NCI-H82 (cell line): ENCODE measurements around the gene USP27X.

Source experiments
- DNase-seq: peaks from one replicate; lab custom pipeline; 2025; lab: John Stamatoyannopoulos, UW

USP27X gene

DNA sequence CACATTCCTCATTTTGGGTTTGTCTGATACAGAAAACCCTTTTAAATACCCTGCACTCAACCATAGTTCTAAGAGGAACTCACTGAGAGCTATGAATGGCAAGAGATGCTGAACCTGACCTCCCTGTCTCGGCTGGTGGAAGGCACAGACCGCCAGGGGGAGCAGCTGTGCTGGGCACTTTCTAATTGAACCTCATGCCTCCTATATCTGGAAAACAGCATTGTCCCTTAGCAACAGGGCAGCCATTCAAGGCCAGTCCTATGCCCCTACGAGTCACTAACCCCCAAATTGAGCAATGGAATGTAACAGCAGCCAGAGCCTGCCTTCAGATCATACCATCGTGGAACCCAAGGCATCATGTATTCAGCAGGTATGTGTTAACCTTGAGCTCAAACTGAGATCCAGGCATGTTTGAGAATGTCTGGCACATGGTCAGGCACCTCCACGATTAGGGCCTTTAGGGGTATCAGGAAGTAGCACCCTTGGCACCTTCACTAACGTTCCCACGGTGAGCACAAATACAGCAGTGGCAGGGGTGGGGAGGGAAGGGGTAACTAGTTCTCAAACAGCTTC, 5.1 kb downstream of the USP27X start:
- DNase-seq, result peak; percentile 78

- DNase-seq, result no peak
Observed at GRCh38 chrX:49892542-49892941, 13.3 kb downstream of the USP27X start.

- DNase-seq, result no peak
Observed at GRCh38 chrX:49896951-49897350, 17.7 kb downstream of the USP27X start.

DNA sequence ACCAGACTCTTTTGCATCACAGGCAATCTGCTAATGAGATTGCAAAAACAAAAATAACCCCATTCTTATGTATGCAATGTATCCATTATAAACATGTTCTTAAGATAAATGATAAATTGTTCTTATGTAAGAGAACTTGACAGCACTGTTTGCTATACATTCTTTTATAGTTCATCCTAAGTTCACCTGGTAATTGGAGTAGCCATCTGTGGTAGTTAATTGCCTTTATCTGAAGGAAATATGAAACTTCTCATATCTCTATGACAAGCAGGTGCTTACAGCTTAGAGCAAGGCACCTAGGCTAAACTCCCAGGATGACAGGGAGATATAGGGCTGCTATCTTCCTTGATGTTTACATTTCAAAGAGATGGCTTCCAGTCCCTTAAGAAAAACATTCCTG, 21.8 kb downstream of the USP27X start:
- no peak for DNase-seq

DNA sequence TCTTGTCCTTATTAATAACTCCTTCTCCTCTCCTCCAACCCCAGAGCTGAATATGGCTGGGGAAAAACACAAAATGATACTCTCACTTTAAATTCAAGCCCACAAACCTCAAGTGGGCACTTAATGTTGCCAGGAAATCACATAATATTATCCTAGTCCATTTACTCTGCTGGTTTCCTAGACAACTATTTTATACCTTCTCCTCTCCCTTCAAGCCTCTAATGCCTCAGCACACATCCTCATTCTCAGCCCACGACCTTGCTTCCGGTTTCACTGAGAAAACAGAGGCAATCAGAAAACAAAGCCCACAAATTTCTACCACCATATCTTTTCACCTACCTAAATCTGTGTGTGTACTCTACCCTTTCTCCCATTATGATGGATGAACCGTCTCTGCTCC, 31.1 kb downstream of the USP27X start:
- DNase-seq, result no peak

- DNase-seq, result no peak
Observed at GRCh38 chrX:49912086-49912485, 32.8 kb downstream of the USP27X start.

- no peak for DNase-seq
Observed at GRCh38 chrX:49912861-49913260, 33.6 kb downstream of the USP27X start.

- DNase-seq, result peak; percentile 76
Observed at GRCh38 chrX:49915361-49916222, 36.3 kb downstream of the USP27X start.

DNA sequence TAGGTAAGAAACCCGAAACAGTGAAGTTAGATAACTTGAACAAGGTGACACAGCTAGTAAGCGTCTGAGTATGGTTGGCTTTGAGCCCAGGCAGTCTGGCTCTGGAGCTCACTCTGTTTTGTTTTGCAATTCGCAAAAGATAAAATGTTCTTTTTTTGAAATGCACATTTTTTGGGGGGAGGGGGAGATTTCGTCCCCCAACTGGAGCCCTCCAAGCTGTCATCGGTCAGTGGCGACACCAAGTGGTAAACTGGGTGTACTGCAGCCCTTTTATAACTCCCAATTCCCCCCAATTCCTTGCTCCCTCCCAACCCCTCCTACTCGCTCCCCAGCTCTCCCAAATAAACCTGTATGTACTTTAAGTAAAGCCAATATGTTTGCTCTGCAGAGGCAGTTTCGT, 40.3 kb downstream of the USP27X start:
- DNase-seq, result peak; percentile 50

GRCh38 chrX:49921109-49921508, 41.8 kb downstream of the USP27X start:
- no peak for DNase-seq

DNA sequence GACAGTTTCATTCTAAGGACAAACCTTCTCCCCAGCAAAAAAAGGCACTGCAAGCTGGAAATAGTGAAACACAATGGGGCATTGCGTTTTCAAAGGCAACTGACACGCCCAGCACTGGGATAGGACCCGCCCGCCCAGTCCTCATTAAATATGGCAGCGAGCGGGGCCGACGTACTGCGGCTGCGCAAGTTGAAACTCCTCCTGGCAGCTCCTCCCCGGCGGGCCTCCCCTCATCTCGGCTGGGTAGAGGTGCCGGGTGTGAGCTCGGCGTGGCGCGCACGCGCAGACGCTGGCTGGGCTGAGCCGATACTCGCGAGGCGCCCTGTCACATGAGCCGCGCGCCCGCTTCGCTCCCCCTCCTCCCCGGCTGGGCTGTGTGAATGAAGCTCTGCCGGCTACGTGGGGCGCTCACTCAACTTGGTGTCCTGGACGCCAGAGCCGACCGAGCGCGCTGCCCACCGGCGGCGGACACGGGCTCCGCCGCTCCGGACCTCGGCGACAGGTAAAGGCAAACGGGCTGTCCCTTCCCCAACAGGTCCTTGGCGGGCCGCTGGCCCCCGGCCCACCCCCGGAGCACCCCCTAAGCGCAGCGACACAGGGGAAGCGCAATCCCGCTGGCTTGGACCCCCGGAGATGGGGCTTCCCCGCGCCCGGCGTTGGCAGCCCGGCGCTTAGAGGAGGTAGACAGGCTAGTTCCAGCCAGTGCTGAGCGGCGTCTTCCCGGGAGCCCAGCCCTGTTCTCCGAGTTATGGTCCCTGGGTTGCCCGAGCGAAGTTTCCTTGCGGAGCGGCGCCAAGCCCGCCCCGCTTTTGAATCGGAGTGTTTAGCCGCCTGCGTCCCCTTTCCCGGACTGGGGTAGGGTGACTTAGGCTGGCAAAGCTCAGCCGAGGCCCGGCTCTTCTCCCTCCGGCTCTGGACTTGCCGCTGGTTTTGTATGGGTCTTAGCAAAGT, 43.3 kb downstream of the USP27X start, which contains the start of gene CLCN5:
TSS of gene CLCN5 (plus strand) at position 306 of the 951 bp plus-strand sequence. CDS start 2,703 bp downstream, outside the sequence.
- DNase-seq, result peak; percentile 97

DNA sequence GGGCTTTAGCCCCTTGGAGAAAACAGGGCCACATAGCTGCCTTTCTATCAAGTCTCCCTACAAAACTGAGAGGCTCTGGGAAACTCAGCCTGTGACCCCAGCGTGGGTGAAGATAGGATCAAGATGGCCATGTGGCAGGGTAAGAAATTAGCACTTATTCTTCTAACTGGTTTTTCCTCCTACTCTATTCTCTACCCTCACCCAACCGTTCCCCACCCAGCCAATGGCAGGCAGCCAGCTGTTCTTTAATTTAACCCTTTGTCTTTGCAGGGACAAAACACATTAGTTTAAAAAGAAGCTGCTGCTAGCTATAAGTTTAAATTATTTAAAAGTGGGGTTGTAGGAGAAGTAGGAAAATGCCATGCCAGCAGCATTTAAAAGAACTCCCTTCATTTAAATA, 45.9 kb downstream of the USP27X start:
- peak; percentile 37 for DNase-seq

- no peak for DNase-seq
Observed at GRCh38 chrX:49930039-49930438, 50.8 kb downstream of the USP27X start.
